ENCODE data around the gene ZNF557.

The ZNF557 gene

GRCh38 chr19:7122701-7123100 is 53.2 kb downstream of the ZNF557 start:
- TF ChIP-seq, protein P1, sequence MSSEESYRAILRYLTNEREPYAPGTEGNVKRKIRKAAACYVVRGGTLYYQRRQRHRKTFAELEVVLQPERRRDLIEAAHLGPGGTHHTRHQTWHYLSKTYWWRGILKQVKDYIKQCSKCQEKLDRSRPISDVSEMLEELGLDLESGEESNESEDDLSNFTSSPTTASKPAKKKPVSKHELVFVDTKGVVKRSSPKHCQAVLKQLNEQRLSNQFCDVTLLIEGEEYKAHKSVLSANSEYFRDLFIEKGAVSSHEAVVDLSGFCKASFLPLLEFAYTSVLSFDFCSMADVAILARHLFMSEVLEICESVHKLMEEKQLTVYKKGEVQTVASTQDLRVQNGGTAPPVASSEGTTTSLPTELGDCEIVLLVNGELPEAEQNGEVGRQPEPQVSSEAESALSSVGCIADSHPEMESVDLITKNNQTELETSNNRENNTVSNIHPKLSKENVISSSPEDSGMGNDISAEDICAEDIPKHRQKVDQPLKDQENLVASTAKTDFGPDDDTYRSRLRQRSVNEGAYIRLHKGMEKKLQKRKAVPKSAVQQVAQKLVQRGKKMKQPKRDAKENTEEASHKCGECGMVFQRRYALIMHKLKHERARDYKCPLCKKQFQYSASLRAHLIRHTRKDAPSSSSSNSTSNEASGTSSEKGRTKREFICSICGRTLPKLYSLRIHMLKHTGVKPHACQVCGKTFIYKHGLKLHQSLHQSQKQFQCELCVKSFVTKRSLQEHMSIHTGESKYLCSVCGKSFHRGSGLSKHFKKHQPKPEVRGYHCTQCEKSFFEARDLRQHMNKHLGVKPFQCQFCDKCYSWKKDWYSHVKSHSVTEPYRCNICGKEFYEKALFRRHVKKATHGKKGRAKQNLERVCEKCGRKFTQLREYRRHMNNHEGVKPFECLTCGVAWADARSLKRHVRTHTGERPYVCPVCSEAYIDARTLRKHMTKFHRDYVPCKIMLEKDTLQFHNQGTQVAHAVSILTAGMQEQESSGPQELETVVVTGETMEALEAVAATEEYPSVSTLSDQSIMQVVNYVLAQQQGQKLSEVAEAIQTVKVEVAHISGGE (tag by site-specific recombination; conservative IDR thresholded peaks at IDR 0.05; ENCODE audit: low read depth), result no peak
- TF ChIP-seq ZXDB (tag by site-specific recombination; IDR thresholded peaks at IDR 0.05) (no peak), ZNF449 (tag by site-specific recombination; IDR thresholded peaks at IDR 0.05) (no peak), YY2 (tag by site-specific recombination; IDR thresholded peaks at IDR 0.05) (no peak), PRDM6 (tag by site-specific recombination; IDR thresholded peaks at IDR 0.05) (no peak), ZNF561 (tag by site-specific recombination; IDR thresholded peaks at IDR 0.05; ENCODE audit: borderline replicate concordance) (no peak), REPIN1 (tag by site-specific recombination; IDR thresholded peaks at IDR 0.05; ENCODE audit: low read depth) (no peak), ZNF292 (tag by site-specific recombination; IDR thresholded peaks at IDR 0.05; ENCODE audit: borderline replicate concordance, low read depth) (no peak), ZNF544 (tag by site-specific recombination; IDR thresholded peaks at IDR 0.05) (no peak), ZNF132 (tag by site-specific recombination; IDR thresholded peaks at IDR 0.05; ENCODE audit: borderline replicate concordance) (no peak), ZNF707 (tag by site-specific recombination; IDR thresholded peaks at IDR 0.05) (no peak), ZNF362 (tag by site-specific recombination; IDR thresholded peaks at IDR 0.05) (no peak), ZNF670 (tag by site-specific recombination; IDR thresholded peaks at IDR 0.05; ENCODE audit: low read depth) (no peak), ZNF558 (tag by site-specific recombination; IDR thresholded peaks at IDR 0.05) (no peak), ZBTB49 (tag by site-specific recombination; IDR thresholded peaks at IDR 0.05; ENCODE audit: low read depth) (no peak)
- TF ChIP-seq, protein P2, sequence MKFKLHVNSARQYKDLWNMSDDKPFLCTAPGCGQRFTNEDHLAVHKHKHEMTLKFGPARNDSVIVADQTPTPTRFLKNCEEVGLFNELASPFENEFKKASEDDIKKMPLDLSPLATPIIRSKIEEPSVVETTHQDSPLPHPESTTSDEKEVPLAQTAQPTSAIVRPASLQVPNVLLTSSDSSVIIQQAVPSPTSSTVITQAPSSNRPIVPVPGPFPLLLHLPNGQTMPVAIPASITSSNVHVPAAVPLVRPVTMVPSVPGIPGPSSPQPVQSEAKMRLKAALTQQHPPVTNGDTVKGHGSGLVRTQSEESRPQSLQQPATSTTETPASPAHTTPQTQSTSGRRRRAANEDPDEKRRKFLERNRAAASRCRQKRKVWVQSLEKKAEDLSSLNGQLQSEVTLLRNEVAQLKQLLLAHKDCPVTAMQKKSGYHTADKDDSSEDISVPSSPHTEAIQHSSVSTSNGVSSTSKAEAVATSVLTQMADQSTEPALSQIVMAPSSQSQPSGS (tag by site-specific recombination; IDR thresholded peaks at IDR 0.05; ENCODE audit: low read depth), result no peak
- TF ChIP-seq, protein P3, sequence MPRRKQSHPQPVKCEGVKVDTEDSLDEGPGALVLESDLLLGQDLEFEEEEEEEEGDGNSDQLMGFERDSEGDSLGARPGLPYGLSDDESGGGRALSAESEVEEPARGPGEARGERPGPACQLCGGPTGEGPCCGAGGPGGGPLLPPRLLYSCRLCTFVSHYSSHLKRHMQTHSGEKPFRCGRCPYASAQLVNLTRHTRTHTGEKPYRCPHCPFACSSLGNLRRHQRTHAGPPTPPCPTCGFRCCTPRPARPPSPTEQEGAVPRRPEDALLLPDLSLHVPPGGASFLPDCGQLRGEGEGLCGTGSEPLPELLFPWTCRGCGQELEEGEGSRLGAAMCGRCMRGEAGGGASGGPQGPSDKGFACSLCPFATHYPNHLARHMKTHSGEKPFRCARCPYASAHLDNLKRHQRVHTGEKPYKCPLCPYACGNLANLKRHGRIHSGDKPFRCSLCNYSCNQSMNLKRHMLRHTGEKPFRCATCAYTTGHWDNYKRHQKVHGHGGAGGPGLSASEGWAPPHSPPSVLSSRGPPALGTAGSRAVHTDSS (tag by site-specific recombination; IDR thresholded peaks at IDR 0.05), result no peak
- H3K27ac ChIP-seq (ENCODE audit: extremely low read depth, low read depth, low read length), result no peak overlapping the region
- POLR2A ChIA-PET, result no interaction called here
- peaks cover 3 to 66% of the 10 kb centered on the region in 2 experiments; a peak in 2 of 3 replicates for H3K36me3 ChIP-seq (ENCODE audit: control insufficient read depth in 2 of 2, insufficient read depth in 1 of 2, low read length in 2 of 2)
- H3K4me1 ChIP-seq (ENCODE audit: control insufficient read depth, insufficient read depth, low read length), result no peaks in the 10 kb centered on the region
- H3K4me3 ChIP-seq (ENCODE audit: low read depth, low read length), result no peak overlapping the region
- no peaks in the 10 kb centered on the region for H3K9me3 ChIP-seq (ENCODE audit: control insufficient read depth, insufficient read depth, low read depth, low read length)
- CTCF ChIA-PET, result interaction anchor here (0.6 kb wide), 1 partner anchor 258 kb away, joined by 4 read pairs; no protein-coding TSS in a partner anchor

Measured in HEK293 (cell line).